GM12873 (cell line): Measurements from ENCODE around the gene SMPD3.
A peak's percentile ranks its signal among the peaks of the same experiment; 100 is the strongest.

ENCODE experiments used
- TF ChIP-seq, protein P1 (sequence below): IDR thresholded peaks from 2 replicates; pipeline ENCODE4 v1.5.1; 2012; ENCODE audit warnings: low read depth, mild to moderate bottlenecking, moderate library complexity, low read length, control low read depth; ENCODE audit not compliant: insufficient read depth; ENCODE audit errors: missing control alignments

The SMPD3 gene

DNA sequence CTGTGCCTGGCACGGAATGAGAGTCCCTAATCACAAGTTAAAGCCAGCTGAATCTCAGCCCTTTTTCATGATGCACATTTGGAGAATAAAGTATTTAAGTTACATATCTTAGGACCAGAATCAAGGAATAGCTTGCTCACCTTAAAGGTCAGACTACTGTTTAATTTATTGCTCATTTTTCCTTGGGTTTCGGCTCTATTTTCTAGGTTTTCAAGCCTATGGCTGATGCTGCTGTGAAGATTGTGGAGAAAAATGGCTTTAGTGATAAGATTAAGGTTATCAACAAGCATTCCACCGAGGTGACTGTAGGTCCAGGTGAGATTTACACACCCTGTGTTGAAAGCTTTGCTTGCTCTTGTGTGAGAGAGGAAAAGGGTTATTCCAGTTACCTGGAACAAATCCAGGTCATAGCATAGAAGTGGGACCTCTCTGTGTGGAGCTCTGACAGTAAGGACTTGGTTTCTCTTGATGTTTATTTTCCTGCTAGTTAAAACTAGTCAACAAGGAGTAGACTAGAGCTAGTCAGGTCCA lies 119.4 kb downstream of the SMPD3 start:
- TF ChIP-seq, protein P1, sequence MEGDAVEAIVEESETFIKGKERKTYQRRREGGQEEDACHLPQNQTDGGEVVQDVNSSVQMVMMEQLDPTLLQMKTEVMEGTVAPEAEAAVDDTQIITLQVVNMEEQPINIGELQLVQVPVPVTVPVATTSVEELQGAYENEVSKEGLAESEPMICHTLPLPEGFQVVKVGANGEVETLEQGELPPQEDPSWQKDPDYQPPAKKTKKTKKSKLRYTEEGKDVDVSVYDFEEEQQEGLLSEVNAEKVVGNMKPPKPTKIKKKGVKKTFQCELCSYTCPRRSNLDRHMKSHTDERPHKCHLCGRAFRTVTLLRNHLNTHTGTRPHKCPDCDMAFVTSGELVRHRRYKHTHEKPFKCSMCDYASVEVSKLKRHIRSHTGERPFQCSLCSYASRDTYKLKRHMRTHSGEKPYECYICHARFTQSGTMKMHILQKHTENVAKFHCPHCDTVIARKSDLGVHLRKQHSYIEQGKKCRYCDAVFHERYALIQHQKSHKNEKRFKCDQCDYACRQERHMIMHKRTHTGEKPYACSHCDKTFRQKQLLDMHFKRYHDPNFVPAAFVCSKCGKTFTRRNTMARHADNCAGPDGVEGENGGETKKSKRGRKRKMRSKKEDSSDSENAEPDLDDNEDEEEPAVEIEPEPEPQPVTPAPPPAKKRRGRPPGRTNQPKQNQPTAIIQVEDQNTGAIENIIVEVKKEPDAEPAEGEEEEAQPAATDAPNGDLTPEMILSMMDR, result no peak

DNA sequence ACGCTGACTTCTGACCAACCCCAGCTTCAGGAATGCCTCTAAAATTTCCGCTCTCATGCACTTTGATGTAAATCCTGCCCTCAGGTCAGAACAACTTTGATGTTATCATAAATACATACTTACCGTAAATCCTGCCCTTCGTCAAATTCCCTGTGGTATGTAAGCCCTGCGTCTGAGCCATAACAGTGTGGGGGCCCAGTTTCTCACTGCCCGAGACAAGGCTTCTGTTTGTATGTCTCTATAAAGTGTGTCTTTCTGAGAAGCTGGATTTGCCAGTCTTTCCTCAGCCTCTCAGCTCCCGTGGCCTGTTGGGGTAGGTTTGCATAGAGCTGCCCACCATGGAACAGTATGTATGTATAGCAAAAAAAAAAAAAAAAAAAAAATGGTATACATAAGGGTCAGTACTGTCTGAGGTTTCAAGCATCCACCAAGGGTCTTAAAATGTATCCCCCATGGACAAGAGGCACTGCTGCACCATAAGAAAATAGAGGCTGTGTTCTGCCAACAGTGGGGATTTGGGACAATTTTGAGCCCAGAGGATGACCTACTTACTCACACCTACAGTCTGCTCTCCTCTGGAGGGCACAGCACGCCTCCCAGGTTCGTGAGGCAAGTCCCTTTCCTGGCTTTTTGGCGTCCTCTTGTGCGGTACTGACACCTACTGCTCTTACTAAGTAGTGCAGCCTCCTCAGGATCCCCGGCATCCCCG lies 120.0 kb downstream of the SMPD3 start:
- TF ChIP-seq, protein P1, result peak; percentile 98

DNA sequence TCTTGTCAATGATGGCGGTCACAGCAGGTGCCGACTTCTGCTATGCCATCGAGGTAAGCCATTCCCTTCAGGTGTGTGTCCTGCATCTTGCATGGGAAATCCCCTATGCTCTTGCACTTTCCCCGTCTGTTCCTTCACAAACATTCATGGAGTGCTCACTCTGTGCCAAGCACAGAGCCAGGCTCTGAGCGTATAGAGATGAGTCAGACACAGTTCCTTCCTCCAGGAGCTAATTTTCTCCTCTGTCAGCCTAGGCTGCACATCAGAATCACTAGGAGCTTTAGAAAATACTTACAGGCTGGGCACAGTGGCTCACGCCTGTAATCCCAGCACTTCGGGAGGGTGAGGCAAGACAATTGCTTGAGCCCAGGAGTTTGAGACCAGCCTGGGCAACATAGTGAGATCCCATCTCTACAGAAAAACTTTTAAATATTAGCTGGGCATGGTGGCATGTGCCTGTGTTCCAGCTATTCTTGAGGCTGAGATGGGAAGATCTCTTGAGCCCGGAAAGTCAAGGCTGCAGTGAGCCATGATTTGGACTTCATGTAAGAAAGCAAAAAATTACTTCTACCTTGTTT lies 123.4 kb downstream of the SMPD3 start:
- TF ChIP-seq, protein P1, result no peak

DNA sequence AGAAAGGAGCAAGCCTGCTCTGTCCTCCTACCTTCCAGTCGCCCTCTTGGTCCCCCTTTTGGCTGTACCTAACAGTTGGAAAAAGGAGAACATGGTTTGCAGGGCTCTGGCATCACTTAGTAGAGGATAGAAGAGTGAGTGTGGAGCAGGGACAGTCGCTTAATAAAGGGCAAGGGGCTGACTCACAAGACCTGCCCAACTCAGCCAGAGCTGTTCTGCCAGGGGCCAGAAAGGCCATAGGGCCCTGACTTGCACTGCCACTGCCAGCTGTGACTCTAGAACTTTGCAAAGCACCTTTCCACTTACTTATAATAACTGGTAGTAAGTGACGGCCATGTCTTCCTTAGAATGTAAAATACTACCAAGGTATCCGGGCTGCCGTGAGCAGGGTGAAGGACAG lies 124.0 kb downstream of the SMPD3 start:
- TF ChIP-seq, protein P1, result no peak

DNA sequence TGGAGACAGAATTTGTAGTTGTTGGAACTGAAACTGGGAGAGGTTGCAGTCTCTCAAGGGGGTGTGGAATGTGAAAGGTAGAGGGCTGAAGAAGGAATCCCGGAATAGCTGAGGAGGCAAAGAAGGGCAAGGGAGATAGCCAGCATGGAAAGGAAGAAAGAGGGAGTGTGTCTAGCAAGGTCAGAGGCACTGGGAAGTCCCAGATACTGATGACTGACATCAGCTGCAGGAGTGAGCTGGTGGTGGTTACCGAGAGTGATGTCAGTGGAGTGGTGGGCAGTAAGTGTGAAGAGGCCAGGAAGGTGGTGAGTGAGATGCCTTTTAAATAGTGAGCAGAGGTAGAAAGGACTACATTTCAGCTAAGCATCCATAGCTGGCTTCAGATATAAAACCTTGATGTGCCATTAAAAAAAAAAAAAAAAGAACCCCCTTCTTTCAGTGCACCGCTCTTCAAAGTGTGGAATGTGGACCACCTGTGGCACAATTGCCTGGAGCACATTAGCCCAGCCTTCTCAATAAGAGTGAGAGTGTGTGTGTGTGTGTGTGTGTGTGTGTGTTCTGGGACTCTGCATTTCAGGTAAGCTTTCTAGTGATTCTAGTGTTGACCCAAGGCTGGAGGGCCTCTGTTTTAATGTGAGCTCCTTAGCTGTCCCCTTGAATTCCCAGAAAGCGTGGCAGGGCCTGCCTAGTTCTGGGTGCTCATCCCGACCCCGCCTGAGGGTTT lies 129.0 kb downstream of the SMPD3 start:
- TF ChIP-seq, protein P1, result no peak

DNA sequence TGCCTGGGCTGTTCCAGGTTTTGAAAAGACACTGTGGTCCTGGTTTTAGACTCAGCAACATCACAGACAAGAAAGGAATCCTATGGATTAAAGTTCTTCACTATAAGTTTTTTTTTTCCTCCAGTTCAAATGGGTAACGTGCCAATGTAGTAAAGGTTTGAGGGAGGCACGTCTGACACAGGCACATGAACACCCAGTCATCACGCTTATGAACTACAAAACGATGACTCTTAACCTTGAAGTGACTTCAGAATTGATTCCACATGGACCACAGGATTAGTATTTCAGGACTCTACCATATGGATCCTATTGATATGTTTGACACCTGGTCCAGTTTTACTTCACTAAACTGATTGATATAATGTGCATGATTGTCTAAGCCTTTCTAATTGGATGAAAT lies 135.2 kb downstream of the SMPD3 start:
- TF ChIP-seq, protein P1, result no peak
